Body of pancreas (tissue), 4 donors: ENCODE results near the gene SLC24A3. TPM values are rescaled to one million over a fixed set of nuclear protein-coding genes. Genes with fewer than 3 reads are reported as not detected.

ENCODE experiments used
- ATAC-seq: fragments of 150-250 bp; one replicate; pipeline ENCODE4 v1.9.1; 2016
- DNase-seq, 4 donors: peaks; one replicate each; pipeline ENCODE4 v3.0.0-alpha.2; 2019
- H3K27ac ChIP-seq, 4 donors: fragments of 200-600 bp; sonication (generic); 1 replicate in 3 of 4; 2 replicates in 1 of 4; pipeline versions ENCODE4 v1.5.1 to v1.6.1; 2016 to 2019; ENCODE audit warnings: mild to moderate bottlenecking in 1 of 4, mixed read lengths in 1 of 4, moderate library complexity in 1 of 4
- H3K27me3 ChIP-seq, 2 donors: fragments of 200-600 bp; sonication (generic); one replicate each; pipeline ENCODE4 v1.6.0; 2016; ENCODE audit warnings: mild to moderate bottlenecking in 1 of 2
- H3K36me3 ChIP-seq, 2 donors: fragments of 200-600 bp; sonication (generic); replicated peaks in 1 of 2; 2 replicates each; pipeline ENCODE4 v1.5.1; 2016; ENCODE audit warnings: low read depth in 2 of 2; ENCODE audit not compliant: insufficient read depth in 1 of 2
- H3K4me1 ChIP-seq: fragments of 200-600 bp; sonication (generic); one replicate; pipeline ENCODE4 v1.6.0; 2016
- H3K4me3 ChIP-seq, 2 donors: fragments of 200-600 bp; sonication (generic); 1 replicate in 1 of 2; 2 replicates in 1 of 2; pipeline ENCODE4 v1.5.1; 2016 to 2019
- H3K9me3 ChIP-seq, 3 donors: fragments of 200-600 bp; sonication (generic); 1 replicate in 2 of 3; 2 replicates in 1 of 3; pipeline ENCODE4 v1.5.1; 2016
- POLR2A ChIP-seq, 3 donors: fragments of 450-650 bp; IDR thresholded peaks; one replicate each; pipeline ENCODE4 v1.6.1; 2016; ENCODE audit warnings: antibody characterized with exemption in 3 of 3, mild to moderate bottlenecking in 2 of 3
- WGBS, 2 donors: methylation state at CpG; one replicate each; pipeline ENCODE4 v1.1.5; 2017; 5-methylcytosine and 5-hydroxymethylcytosine counted together
- intact Hi-C: fragments of 100-400 bp; cut with DNase I; formaldehyde crosslinking; loops from one replicate; pipeline ENCODE4 v1.15.1; 2023
- total RNA-seq, 2 donors: library from RNA; depleted of rRNA; stranded (reverse); fragments of >200 nt; gene quantifications; one replicate each; pipeline ENCODE4 v1.1.0, GENCODE V29; 2016
- TF ChIP-seq, protein P1 (sequence below), 7 experiments: fragments of 450-650 bp in 4 of 7; fragments of 200-600 bp in 3 of 7; sonication (generic) in 3 of 7; IDR thresholded peaks; one replicate each; pipeline ENCODE4 v1.5.1; 2016 to 2019; ENCODE audit warnings: antibody characterized with exemption in 7 of 7

The SLC24A3 gene
- total RNA-seq, 2 donors from 2014 or later = 0.66 to 1.0 TPM

DNA sequence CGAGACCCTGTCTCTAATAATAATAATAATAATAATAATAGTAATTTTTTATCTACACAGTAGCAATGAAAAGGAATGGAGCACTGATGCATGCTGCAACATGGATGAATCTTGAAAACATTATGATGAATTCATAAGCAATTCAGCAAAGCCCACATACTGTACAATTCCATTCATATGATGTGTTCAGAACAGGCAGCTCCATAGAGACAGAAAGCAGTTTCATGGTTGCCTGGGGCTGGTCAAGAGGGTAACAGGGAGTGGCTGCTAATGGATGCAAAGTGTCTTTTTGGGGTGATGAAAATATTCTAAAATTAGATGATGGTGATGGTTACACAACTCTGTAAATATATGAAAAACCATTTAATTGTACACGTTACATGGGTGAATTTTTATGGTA is 43.6 kb downstream of the SLC24A3 start:
- 73 to 77% methylated on average over 2 of the region's 2 CpGs for WGBS, 2 donors
- no peaks in the 10 kb centered on the region for H3K9me3 ChIP-seq
- peak in 2 of 4 donors; percentile 25 to 32 for DNase-seq
- H3K4me3 ChIP-seq = no peak overlapping the region
- H3K27ac ChIP-seq = no peak overlapping the region
- no peaks in the 10 kb centered on the region for H3K36me3 ChIP-seq
- no peak for ATAC-seq
- TF ChIP-seq POLR2A (IDR thresholded peaks at IDR 0.05) = no peak
- TF ChIP-seq, protein P1, sequence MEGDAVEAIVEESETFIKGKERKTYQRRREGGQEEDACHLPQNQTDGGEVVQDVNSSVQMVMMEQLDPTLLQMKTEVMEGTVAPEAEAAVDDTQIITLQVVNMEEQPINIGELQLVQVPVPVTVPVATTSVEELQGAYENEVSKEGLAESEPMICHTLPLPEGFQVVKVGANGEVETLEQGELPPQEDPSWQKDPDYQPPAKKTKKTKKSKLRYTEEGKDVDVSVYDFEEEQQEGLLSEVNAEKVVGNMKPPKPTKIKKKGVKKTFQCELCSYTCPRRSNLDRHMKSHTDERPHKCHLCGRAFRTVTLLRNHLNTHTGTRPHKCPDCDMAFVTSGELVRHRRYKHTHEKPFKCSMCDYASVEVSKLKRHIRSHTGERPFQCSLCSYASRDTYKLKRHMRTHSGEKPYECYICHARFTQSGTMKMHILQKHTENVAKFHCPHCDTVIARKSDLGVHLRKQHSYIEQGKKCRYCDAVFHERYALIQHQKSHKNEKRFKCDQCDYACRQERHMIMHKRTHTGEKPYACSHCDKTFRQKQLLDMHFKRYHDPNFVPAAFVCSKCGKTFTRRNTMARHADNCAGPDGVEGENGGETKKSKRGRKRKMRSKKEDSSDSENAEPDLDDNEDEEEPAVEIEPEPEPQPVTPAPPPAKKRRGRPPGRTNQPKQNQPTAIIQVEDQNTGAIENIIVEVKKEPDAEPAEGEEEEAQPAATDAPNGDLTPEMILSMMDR (IDR thresholded peaks at IDR 0.05) = no peak
- intact Hi-C loops = no loop called here
- no peaks in the 10 kb centered on the region for H3K4me1 ChIP-seq
- H3K27me3 ChIP-seq = no peaks in the 10 kb centered on the region

DNA sequence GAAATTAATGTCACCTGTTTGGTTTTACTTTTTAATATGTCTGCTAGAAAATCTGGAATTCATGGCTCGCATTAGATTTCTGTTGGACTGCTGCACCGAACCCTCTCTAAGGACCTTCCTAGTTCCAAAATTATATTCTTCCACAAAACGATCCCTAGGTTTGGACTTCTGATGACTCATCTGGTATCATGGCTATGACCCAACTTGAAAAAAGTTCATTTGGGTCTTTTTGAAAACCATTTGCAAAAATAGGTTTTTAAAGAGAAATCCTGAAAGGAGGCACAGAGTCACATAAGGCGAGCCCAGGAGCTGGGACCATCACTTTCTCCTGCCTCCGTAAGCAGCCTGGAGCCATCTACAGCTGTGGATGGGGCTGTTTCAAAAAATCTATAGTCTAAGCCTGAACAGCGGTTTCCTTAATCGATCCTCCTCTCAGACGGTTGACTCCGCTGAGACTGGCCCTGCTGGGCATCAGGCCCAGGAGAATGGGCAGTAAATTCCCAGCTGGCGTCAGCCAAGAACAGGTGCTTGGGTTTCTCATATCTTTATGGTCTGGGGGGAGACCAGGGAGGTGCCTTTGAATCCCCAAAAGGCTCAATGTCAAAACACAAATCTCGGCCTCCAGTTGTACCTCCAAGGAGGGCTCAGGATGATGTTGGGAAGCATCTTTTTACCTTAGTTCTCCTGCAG is 44.6 kb downstream of the SLC24A3 start:
- ATAC-seq (no peak), DNase-seq (no peak)
- H3K27ac ChIP-seq = no peak overlapping the region
- WGBS, 2 donors = 66 to 70% methylated on average over 11 of the region's 11 CpGs
- H3K27me3 ChIP-seq = no peaks in the 10 kb centered on the region
- H3K9me3 ChIP-seq = no peaks in the 10 kb centered on the region
- no peaks in the 10 kb centered on the region for H3K36me3 ChIP-seq
- no peaks in the 10 kb centered on the region for H3K4me1 ChIP-seq
- TF ChIP-seq, protein P1 (IDR thresholded peaks at IDR 0.05) = no peak
- TF ChIP-seq POLR2A (IDR thresholded peaks at IDR 0.05) = no peak
- no peak overlapping the region for H3K4me3 ChIP-seq
- intact Hi-C loops = no loop called here

DNA sequence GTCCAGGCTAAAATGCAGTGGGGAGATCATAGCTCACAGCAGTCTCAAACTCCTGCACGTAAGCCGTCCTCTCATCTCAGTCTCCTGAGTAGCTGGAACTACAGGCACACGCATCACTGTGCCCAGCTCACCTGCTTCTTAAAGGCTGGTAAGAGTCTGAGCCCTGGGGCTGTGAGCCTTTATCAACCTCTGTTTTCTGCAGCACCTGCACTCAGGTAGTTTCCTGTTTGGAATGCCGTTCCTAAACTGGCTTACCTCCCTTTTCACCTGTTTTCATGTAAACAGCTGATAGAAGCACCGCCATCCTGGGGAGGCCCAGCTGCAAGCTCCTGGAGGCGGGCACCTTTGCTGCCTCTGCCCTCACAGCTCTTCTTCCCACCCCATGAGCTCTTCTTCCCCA is 45.4 kb downstream of the SLC24A3 start:
- no peaks in the 10 kb centered on the region for H3K9me3 ChIP-seq
- TF ChIP-seq POLR2A (IDR thresholded peaks at IDR 0.05) = no peak
- TF ChIP-seq, protein P1 (IDR thresholded peaks at IDR 0.05) = no peak
- 56 to 63% methylated on average over 6 of the region's 6 CpGs for WGBS, 2 donors
- no peaks in the 10 kb centered on the region for H3K27me3 ChIP-seq
- ATAC-seq (no peak), DNase-seq (no peak)
- H3K36me3 ChIP-seq = no peaks in the 10 kb centered on the region
- no peaks in the 10 kb centered on the region for H3K4me1 ChIP-seq
- H3K27ac ChIP-seq = no peak overlapping the region
- intact Hi-C loops = no loop called here
- no peak overlapping the region for H3K4me3 ChIP-seq

DNA sequence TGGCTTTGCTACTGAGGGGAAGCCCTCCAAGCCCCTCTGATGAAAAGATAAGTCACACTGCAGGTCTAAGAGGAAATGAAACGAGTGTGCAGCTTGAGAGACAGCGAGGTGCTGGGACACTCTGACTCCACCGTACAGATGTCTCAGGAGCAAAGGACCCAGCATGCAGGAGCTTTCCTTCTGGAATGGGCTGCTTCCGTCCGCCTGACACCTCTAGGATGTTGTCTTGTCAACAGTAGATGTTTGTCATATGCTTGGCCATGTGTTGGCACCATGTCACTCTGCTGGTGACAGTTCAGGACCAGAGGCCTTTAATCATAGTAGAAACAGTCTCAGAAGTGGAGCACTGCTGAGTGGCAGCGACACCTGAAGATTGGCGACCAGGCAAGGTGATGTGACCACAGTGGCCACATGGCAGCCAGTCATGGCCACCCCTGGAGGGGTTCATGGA is 46.7 kb downstream of the SLC24A3 start:
- H3K36me3 ChIP-seq = no peaks in the 10 kb centered on the region
- 49 to 63% methylated on average over 6 to 7 of the region's 7 CpGs for WGBS, 2 donors
- no peak overlapping the region for H3K4me3 ChIP-seq
- no peaks in the 10 kb centered on the region for H3K9me3 ChIP-seq
- DNase-seq = no peak
- H3K27me3 ChIP-seq = no peaks in the 10 kb centered on the region
- no peaks in the 10 kb centered on the region for H3K4me1 ChIP-seq
- TF ChIP-seq, protein P1 (IDR thresholded peaks at IDR 0.05) = no peak
- no peak for TF ChIP-seq POLR2A (IDR thresholded peaks at IDR 0.05)
- H3K27ac ChIP-seq = no peak overlapping the region
- ATAC-seq = no peak
- intact Hi-C loops = no loop called here
